AG10803 (cell line): ENCODE data around the gene SCYGR1.

Experiments used
- DNase-seq: peaks from one replicate; pipeline ENCODE4 v3.0.0; 2010; ENCODE audit warnings: low read depth
- H3K4me3 ChIP-seq: 2 replicates; pipeline ENCODE4 v1.5.1; 2011; ENCODE audit warnings: mild to moderate bottlenecking, low read length, control low read depth
- TF ChIP-seq, protein P1 (sequence below): conservative IDR thresholded peaks from 2 replicates; pipeline ENCODE4 v1.5.1; 2011; ENCODE audit warnings: mild to moderate bottlenecking, low read length, control low read depth, inconsistent platforms

SCYGR1 gene

DNA sequence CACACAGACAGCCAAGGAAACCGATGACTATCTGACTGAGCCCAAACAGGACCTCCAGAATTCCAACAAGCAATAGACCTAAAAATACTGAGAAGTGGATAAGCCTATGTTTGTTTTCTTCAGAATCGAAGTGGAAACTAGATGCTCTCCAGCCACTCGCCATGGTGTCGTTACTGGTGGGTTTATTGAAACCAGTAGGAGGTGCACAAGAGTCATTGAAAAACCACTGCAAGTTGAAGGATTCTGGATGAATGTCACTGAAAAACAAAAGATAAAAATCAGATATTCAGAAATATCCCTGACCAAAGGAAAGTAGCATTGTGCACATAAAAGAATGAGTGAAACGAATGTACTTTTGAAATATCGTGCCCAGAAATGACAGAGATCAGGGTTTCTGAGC, 24.0 kb downstream of the SCYGR1 start:
- no peak for DNase-seq
- no peak overlapping the region for H3K4me3 ChIP-seq
- TF ChIP-seq, protein P1, sequence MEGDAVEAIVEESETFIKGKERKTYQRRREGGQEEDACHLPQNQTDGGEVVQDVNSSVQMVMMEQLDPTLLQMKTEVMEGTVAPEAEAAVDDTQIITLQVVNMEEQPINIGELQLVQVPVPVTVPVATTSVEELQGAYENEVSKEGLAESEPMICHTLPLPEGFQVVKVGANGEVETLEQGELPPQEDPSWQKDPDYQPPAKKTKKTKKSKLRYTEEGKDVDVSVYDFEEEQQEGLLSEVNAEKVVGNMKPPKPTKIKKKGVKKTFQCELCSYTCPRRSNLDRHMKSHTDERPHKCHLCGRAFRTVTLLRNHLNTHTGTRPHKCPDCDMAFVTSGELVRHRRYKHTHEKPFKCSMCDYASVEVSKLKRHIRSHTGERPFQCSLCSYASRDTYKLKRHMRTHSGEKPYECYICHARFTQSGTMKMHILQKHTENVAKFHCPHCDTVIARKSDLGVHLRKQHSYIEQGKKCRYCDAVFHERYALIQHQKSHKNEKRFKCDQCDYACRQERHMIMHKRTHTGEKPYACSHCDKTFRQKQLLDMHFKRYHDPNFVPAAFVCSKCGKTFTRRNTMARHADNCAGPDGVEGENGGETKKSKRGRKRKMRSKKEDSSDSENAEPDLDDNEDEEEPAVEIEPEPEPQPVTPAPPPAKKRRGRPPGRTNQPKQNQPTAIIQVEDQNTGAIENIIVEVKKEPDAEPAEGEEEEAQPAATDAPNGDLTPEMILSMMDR, result no peak

GRCh38 chr2:227360351-227360750, 27.4 kb downstream of the SCYGR1 start:
- TF ChIP-seq, protein P1, result no peak
- DNase-seq, result no peak
- no peak overlapping the region for H3K4me3 ChIP-seq

DNA sequence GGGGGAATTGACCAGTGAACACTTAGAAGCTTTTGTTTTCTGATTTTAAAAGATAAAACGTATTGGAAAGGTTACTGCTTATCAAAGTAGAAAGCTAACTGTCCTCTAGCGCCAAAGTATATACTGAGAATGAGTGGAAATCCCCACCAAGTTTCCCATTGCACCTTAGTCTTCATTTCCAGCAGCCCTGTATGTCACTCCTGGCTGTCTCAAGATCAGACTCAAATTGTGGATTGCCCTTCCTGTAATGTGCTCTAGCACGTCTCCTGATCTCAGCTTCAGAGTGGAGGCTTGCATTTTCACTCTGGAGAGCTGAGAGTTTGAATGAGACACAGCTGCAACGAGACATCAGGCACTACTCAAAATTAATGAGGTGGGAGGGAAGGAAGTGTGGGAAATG, 36.1 kb downstream of the SCYGR1 start:
- DNase-seq, result no peak
- H3K4me3 ChIP-seq, result no peak overlapping the region
- TF ChIP-seq, protein P1, result no peak

DNA sequence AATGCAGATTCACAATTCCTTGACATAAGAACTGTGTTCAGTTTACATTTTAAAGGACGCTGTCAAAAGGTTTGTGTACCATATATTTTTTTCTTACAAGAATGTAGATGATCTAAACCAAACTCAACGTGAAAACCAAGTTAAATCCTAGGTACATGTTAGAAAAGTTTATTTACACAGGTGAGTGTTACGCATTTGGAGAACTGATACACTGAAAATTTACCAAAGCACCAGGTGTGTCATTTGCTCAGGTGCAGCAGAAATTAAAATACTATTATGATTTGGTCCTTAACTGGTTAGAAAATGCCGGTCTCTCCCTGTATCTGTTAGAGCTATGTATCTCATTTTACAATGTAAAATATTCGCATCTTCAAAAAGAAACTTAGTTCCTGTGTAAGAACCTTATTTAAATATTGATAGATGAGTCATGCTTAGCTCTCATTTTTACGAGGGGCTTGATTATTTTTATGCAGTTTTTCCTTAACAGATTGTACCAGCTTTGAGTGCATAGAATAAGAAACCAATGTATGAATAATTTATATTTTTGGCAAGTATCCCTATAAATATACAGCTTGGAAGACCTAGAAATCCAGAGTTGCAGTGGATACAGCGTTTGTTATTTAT, 37.6 kb downstream of the SCYGR1 start:
- H3K4me3 ChIP-seq, result no peak overlapping the region
- TF ChIP-seq, protein P1, result no peak
- no peak for DNase-seq

DNA sequence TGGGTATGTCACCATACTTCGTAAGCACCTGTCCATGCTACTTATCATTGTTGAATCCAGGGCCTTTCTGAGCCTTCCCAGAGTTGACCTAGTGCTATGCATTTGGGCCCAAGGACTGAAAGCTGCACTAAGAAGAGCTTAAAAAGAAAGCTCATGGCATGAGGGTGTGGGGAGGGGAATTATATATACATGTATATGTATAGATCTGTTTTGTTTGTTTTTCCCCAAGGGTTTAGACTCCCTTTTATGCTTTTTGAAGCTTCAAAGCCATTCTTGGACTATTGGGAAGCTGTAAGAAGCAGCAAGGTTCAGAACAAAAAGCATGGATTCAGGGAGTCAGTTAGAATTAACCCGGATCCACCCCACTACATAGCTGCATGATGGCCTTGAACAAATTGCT, 39.4 kb downstream of the SCYGR1 start:
- H3K4me3 ChIP-seq, result no peak overlapping the region
- TF ChIP-seq, protein P1, result no peak
- no peak for DNase-seq

GRCh38 chr2:227347117-227347516, 40.6 kb downstream of the SCYGR1 start:
- no peak overlapping the region for H3K4me3 ChIP-seq
- TF ChIP-seq, protein P1, result no peak
- DNase-seq, result no peak

GRCh38 chr2:227344231-227344630, 43.5 kb downstream of the SCYGR1 start:
- no peak for DNase-seq
- no peak overlapping the region for H3K4me3 ChIP-seq
- TF ChIP-seq, protein P1, result no peak
